ENCODE data around the gene RCOR1.
"Not testable (repeated sequence)": the region's sequence is repeated elsewhere in the genome, so short reads cannot be mapped to it uniquely, and the experiment has no call there.

The RCOR1 gene

GRCh38 chr14:102622262-102622885, 29.9 kb downstream of the RCOR1 start:
- H3K27ac ChIP-seq (ENCODE audit: low read length), result no peak overlapping the region
- H3K4me1 ChIP-seq (ENCODE audit: control insufficient read depth in 1 of 2, insufficient read depth in 2 of 2, low read length in 2 of 2), result peaks cover 6 to 7% of the 10 kb centered on the region in 2 donors
- no peak overlapping the region for H3K4me3 ChIP-seq (ENCODE audit: low read depth in 1 of 2, low read length in 2 of 2)
- no peaks in the 10 kb centered on the region for H3K27me3 ChIP-seq (ENCODE audit: low read depth, low read length)
- H3K36me3 ChIP-seq (ENCODE audit: control insufficient read depth in 1 of 2, insufficient read depth in 2 of 2, low read length in 2 of 2), result no peaks in the 10 kb centered on the region
- H3K9me3 ChIP-seq (ENCODE audit: control insufficient read depth in 1 of 2, low read length in 2 of 2), result no peaks in the 10 kb centered on the region

- H3K4me1 ChIP-seq (ENCODE audit: control insufficient read depth in 1 of 2, insufficient read depth in 2 of 2, low read length in 2 of 2), result peaks cover 6 to 7% of the 10 kb centered on the region in 2 donors
- no peaks in the 10 kb centered on the region for H3K36me3 ChIP-seq (ENCODE audit: control insufficient read depth in 1 of 2, insufficient read depth in 2 of 2, low read length in 2 of 2)
- no peak overlapping the region for H3K27ac ChIP-seq (ENCODE audit: low read length)
- H3K9me3 ChIP-seq (ENCODE audit: control insufficient read depth in 1 of 2, low read length in 2 of 2), result no peaks in the 10 kb centered on the region
- no peak overlapping the region for H3K4me3 ChIP-seq (ENCODE audit: low read depth in 1 of 2, low read length in 2 of 2)
- H3K27me3 ChIP-seq (ENCODE audit: low read depth, low read length), result no peaks in the 10 kb centered on the region
Observed at GRCh38 chr14:102624666-102625065, 32.2 kb downstream of the RCOR1 start.

GRCh38 chr14:102625564-102626296, 33.3 kb downstream of the RCOR1 start:
- Histone ChIP-seq H3K27me3 (ENCODE audit: low read depth, low read length) (no peaks in the 10 kb centered on the region), H3K36me3 (ENCODE audit: control insufficient read depth in 1 of 2, insufficient read depth in 2 of 2, low read length in 2 of 2) (no peaks in the 10 kb centered on the region), H3K27ac (ENCODE audit: low read length) (no peak overlapping the region), H3K4me3 (ENCODE audit: low read depth in 1 of 2, low read length in 2 of 2) (no peak overlapping the region), H3K4me1 (ENCODE audit: control insufficient read depth in 1 of 2, insufficient read depth in 2 of 2, low read length in 2 of 2) (peaks cover 6 to 7% of the 10 kb centered on the region in 2 donors), H3K9me3 (ENCODE audit: control insufficient read depth in 1 of 2, low read length in 2 of 2) (no peaks in the 10 kb centered on the region)

- H3K36me3 ChIP-seq (ENCODE audit: control insufficient read depth in 1 of 2, insufficient read depth in 2 of 2, low read length in 2 of 2), result no peaks in the 10 kb centered on the region
- no peaks in the 10 kb centered on the region for H3K9me3 ChIP-seq (ENCODE audit: control insufficient read depth in 1 of 2, low read length in 2 of 2)
- no peaks in the 10 kb centered on the region for H3K27me3 ChIP-seq (ENCODE audit: low read depth, low read length)
- no peak overlapping the region for H3K27ac ChIP-seq (ENCODE audit: low read length)
- no peak overlapping the region for H3K4me3 ChIP-seq (ENCODE audit: low read depth in 1 of 2, low read length in 2 of 2)
- H3K4me1 ChIP-seq (ENCODE audit: control insufficient read depth in 1 of 2, insufficient read depth in 2 of 2, low read length in 2 of 2), result peaks cover 6 to 7% of the 10 kb centered on the region in 2 donors
Observed at GRCh38 chr14:102626530-102626929, 34.1 kb downstream of the RCOR1 start.

GRCh38 chr14:102629011-102629444, 36.6 kb downstream of the RCOR1 start:
- Histone ChIP-seq H3K4me3 (ENCODE audit: low read depth in 1 of 2, low read length in 2 of 2) (no peak overlapping the region), H3K4me1 (ENCODE audit: control insufficient read depth in 1 of 2, insufficient read depth in 2 of 2, low read length in 2 of 2) (no peaks in the 10 kb centered on the region), H3K9me3 (ENCODE audit: control insufficient read depth in 1 of 2, low read length in 2 of 2) (no peaks in the 10 kb centered on the region), H3K27me3 (ENCODE audit: low read depth, low read length) (no peaks in the 10 kb centered on the region), H3K27ac (ENCODE audit: low read length) (no peak overlapping the region), H3K36me3 (ENCODE audit: control insufficient read depth in 1 of 2, insufficient read depth in 2 of 2, low read length in 2 of 2) (no peaks in the 10 kb centered on the region)

GRCh38 chr14:102629808-102630350, 37.4 kb downstream of the RCOR1 start:
- no peak overlapping the region for H3K27ac ChIP-seq (ENCODE audit: low read length)
- H3K4me3 ChIP-seq (ENCODE audit: low read depth in 1 of 2, low read length in 2 of 2), result no peak overlapping the region
- no peaks in the 10 kb centered on the region for H3K4me1 ChIP-seq (ENCODE audit: control insufficient read depth in 1 of 2, insufficient read depth in 2 of 2, low read length in 2 of 2)
- no peaks in the 10 kb centered on the region for H3K27me3 ChIP-seq (ENCODE audit: low read depth, low read length)
- H3K9me3 ChIP-seq (ENCODE audit: control insufficient read depth in 1 of 2, low read length in 2 of 2), result no peaks in the 10 kb centered on the region
- H3K36me3 ChIP-seq (ENCODE audit: control insufficient read depth in 1 of 2, insufficient read depth in 2 of 2, low read length in 2 of 2), result no peaks in the 10 kb centered on the region

GRCh38 chr14:102630405-102630804, 38.0 kb downstream of the RCOR1 start:
- H3K27ac ChIP-seq (ENCODE audit: low read length), result no peak overlapping the region
- H3K4me1 ChIP-seq (ENCODE audit: control insufficient read depth in 1 of 2, insufficient read depth in 2 of 2, low read length in 2 of 2), result no peaks in the 10 kb centered on the region
- no peak overlapping the region for H3K4me3 ChIP-seq (ENCODE audit: low read depth in 1 of 2, low read length in 2 of 2)

GRCh38 chr14:102630881-102631280, 38.4 kb downstream of the RCOR1 start:
- Histone ChIP-seq H3K27me3 (ENCODE audit: low read depth, low read length) (no peaks in the 10 kb centered on the region), H3K4me1 (ENCODE audit: control insufficient read depth in 1 of 2, insufficient read depth in 2 of 2, low read length in 2 of 2) (no peaks in the 10 kb centered on the region), H3K9me3 (ENCODE audit: control insufficient read depth in 1 of 2, low read length in 2 of 2) (no peaks in the 10 kb centered on the region), H3K27ac (ENCODE audit: low read length) (no peak overlapping the region), H3K4me3 (ENCODE audit: low read depth in 1 of 2, low read length in 2 of 2) (no peak overlapping the region), H3K36me3 (ENCODE audit: control insufficient read depth in 1 of 2, insufficient read depth in 2 of 2, low read length in 2 of 2) (no peaks in the 10 kb centered on the region)

More at GRCh38 chr14:102630405-102630804, 38.0 kb downstream of the RCOR1 start:
- H3K36me3 ChIP-seq (ENCODE audit: control insufficient read depth in 1 of 2, insufficient read depth in 2 of 2, low read length in 2 of 2), result no peaks in the 10 kb centered on the region
- no peaks in the 10 kb centered on the region for H3K27me3 ChIP-seq (ENCODE audit: low read depth, low read length)
- H3K9me3 ChIP-seq (ENCODE audit: control insufficient read depth in 1 of 2, low read length in 2 of 2), result no peaks in the 10 kb centered on the region

- no peaks in the 10 kb centered on the region for H3K4me1 ChIP-seq (ENCODE audit: control insufficient read depth in 1 of 2, insufficient read depth in 2 of 2, low read length in 2 of 2)
- no peak overlapping the region for H3K4me3 ChIP-seq (ENCODE audit: low read depth in 1 of 2, low read length in 2 of 2)
- no peak overlapping the region for H3K27ac ChIP-seq (ENCODE audit: low read length)
- no peaks in the 10 kb centered on the region for H3K36me3 ChIP-seq (ENCODE audit: control insufficient read depth in 1 of 2, insufficient read depth in 2 of 2, low read length in 2 of 2)
- H3K9me3 ChIP-seq (ENCODE audit: control insufficient read depth in 1 of 2, low read length in 2 of 2), result no peaks in the 10 kb centered on the region
- no peaks in the 10 kb centered on the region for H3K27me3 ChIP-seq (ENCODE audit: low read depth, low read length)
Observed at GRCh38 chr14:102633906-102634595, 41.6 kb downstream of the RCOR1 start.

- H3K36me3 ChIP-seq (ENCODE audit: control insufficient read depth in 1 of 2, insufficient read depth in 2 of 2, low read length in 2 of 2); H3K9me3 ChIP-seq (ENCODE audit: control insufficient read depth in 1 of 2, low read length in 2 of 2); H3K4me3 ChIP-seq (ENCODE audit: low read depth in 1 of 2, low read length in 2 of 2); H3K4me1 ChIP-seq (ENCODE audit: control insufficient read depth in 1 of 2, insufficient read depth in 2 of 2, low read length in 2 of 2); H3K27ac ChIP-seq (ENCODE audit: low read length); H3K27me3 ChIP-seq (ENCODE audit: low read depth, low read length): not testable (repeated sequence)
Observed at GRCh38 chr14:102639611-102640010, 47.2 kb downstream of the RCOR1 start.

- Histone ChIP-seq H3K36me3 (ENCODE audit: control insufficient read depth in 1 of 2, insufficient read depth in 2 of 2, low read length in 2 of 2) (no peaks in the 10 kb centered on the region), H3K4me1 (ENCODE audit: control insufficient read depth in 1 of 2, insufficient read depth in 2 of 2, low read length in 2 of 2) (peaks cover 10 to 11% of the 10 kb centered on the region in 2 donors), H3K27ac (ENCODE audit: low read length) (no peak overlapping the region), H3K9me3 (ENCODE audit: control insufficient read depth in 1 of 2, low read length in 2 of 2) (no peaks in the 10 kb centered on the region), H3K4me3 (ENCODE audit: low read depth in 1 of 2, low read length in 2 of 2) (no peak overlapping the region), H3K27me3 (ENCODE audit: low read depth, low read length) (no peaks in the 10 kb centered on the region)
Observed at GRCh38 chr14:102644523-102644922, 52.1 kb downstream of the RCOR1 start.

Measured in muscle layer of duodenum (tissue), 2 donors.